UCSD-AML1 (cell line): ENCODE data around the gene ANKRD44.

Source experiments
- DNase-seq: peaks from one replicate; lab custom pipeline; 2025; ENCODE audit not compliant: unreplicated experiment; lab: John Stamatoyannopoulos, UW

Gene ANKRD44

DNA sequence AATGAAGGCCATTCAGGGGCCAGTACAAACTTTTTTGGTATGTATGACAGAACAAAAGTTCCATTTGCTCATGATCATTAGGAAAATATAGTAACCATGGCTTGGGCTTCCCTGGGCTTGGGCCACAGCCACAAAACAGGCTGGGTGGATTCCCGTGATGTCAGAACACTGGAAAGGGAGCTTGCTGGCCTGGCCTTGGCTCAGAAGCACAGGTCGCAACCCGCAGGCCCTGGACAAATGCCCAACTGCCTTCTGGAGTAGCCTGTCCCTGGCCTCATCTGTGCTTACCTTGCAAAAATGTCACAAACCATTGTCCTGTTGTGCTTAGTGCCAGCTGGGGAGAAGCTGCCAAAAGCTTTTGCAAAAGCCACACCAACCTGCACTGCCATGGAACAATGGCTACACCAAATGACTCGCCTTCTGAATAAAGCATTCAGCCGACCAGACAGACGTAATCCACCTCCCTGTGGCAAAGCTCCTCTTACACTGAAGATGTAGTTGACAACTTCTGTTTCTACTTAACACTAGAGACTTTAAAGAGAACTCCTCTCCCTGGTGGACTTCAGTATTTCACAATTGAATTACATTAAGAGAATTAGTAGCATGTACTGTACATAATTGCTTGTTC is 125.5 kb downstream of the ANKRD44 start:
- no peak for DNase-seq

DNA sequence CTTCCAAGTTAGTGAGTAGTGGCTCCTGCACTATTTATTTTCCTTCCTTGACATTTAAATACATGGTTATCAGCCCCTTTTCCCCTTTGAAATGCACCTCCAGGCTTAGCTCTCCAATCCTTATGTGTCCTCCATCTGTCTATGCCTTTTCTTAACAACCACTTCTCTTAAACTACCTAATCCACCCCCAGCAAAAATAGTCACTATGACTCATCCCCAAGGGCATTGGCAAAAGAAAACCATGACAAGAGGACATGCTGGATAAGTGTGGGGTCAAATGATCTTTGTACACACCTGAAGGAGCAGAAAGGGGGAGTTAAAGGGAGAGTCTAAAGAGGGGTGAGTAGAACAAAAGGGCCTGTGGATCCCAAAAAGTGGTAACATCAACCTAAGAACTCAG is 127.2 kb downstream of the ANKRD44 start:
- DNase-seq = no peak

DNA sequence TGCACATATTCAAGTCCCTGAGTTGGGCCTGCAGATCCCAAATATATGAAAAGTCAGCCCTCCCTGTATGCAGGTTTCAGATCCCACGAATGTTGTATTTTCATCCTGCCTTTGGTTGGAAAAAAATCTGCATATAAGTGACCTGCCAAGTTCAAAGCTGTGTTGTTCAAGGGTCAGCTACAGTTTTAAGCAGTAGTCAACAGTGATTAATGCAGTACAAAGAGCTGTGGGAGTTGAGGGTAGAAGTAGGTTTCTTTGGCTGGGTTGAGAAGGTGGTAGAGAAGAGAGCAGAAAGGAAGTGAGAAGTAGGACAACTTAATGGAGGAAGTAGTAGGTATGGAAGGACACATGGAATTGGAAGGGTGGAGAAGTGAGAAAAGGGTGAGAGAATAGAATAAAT is 127.9 kb downstream of the ANKRD44 start:
- no peak for DNase-seq

DNA sequence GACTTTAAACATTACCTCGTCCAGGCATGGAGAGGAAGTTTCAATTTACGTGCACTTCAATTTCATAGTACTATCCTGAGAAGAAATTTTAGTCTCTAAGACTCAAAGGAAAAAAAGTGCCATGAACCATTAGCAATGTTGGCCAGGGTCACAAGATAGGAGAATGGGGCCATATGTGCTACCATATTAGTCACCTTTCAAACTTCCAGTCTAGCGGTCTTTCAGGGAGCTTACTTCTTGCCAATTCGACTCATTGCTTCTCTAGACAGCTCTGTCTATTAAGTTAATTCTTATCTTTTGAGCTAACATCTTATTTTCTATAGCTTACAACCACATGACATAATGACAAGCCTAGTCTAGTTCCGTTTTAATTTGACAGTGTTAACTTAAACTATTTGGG is 129.1 kb downstream of the ANKRD44 start:
- no peak for DNase-seq

DNA sequence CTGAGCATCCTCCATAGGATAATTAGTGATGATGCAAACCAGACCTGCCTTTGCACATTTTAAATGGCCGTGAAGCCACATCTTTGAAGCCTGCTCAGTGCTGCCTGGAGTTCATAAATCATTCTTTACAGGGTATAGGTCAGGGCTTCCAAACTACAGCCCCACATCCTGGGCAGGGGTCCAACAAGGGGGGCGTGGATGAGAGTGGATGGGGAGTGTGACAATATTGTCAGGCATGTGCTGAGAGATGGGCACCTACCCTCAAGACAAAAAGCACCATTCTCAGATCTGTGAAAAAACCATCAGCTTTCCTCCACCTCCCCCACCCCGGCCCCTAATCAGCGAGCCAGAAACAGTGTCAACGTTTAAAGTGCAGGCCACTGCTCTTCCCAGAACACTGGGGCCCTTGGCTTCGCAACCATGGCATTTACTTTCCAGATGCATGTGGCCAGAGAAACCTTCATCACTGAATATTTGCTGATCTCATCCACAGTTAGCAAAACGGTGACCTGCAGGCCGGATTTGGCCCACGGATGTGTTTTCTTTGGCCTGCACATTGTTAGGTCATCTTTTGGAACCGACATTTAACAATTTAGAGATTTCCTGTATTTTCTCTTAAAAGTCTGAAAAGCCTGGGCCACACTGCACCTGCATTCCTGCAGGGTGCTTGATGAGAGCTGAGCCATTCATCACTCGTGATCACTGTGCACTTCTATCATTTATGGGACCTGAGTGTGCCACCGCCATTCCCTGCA is 130.7 kb downstream of the ANKRD44 start:
- DNase-seq = no peak

DNA sequence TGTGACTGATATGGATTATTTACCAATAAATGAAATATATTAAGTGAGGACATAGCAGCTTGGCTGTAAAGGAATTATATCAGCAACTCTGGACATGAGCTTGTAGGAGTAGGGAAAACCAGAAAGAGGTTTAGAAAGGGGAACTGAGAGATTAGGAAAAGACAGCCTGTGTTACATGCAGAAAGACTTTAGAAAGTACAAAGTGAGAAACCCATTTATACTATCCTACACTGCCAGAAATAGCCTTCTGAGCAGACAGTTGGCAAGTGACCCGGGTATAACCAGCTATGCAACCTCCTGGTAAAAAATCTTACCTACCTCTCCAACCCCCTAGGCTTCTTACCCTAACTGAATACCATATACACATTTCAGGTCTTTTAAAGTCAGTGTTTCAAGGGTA is 134.1 kb downstream of the ANKRD44 start:
- DNase-seq = no peak

DNA sequence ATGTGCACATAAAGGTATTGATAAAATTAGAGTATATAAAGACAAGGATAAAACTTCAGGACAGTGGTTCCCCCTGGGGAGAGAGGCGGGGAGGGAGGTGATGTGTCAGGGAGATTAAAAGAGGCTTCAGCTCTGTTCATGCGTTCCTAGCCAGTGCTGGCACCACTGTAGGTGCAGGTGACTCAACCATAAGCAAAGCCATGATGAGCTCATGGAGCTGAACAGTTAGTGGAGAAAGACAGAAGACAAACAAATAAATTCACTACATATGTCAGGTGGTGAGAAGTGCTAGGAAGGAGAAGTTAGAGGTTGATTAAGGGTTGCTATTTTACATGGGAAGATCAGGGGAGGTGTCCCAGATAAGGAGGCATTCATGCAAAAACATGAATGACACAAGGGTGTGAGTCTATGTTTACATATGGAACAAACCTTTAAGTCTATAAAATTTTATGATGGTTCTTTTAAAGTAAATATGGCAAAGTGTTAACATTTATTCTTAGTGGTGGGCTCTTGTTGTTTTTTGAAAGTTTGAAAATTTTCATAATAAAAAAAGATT is 136.0 kb downstream of the ANKRD44 start:
- no peak for DNase-seq

DNA sequence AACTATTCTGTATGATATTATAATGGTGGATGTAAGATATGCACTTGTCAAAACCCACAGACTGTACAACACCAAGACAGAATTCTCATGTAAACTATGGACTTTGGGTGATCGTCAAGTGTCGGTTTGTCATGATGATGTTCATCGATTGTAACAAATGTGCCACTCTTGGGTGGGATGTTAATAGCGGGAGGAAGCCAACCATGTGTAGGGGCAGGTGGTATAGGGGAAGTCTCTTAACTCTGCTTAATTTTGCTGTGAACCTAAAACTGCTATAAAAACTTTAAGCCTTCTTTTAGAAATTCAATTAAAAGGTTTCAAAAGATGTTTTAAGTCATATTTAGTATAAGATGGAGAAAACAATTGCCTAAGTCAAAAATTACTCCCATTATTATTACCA is 139.0 kb downstream of the ANKRD44 start:
- no peak for DNase-seq

DNA sequence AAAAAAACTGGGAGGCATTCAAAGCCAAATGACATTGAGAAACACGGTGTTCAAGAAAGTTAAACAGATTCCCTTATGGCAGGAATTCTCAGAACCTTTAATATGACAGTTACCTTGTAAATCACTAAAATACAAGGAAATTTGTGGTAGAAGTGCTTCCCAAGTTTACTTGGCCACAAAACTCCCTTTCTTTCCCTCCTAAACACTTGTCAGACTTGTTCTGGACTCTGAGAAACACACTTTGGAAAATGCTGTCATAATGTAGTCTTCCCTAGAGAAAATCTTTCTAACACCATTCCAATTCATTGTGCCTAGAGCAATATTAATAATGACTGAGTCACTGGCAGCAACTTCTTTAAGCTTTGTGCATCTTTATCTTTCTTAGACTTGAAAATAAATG is 140.4 kb downstream of the ANKRD44 start:
- DNase-seq = no peak

DNA sequence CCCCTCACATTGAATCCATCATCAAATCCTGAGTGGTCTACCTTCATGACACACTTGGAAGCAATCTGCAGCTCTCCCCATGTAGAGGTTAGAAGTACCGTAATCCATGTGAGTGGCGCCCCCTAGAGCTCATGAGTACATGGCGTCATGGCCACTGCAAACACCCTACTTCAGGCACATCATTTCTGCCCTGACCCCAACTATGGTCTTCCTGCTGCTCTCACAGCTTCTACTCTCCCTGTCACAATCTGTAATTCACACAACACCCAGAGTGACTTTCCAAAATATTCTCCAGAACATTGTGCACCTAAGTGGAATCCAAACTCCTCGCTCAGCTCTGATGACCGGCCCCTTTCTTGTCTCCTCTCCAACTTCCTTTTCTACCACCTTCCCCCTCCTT is 141.9 kb downstream of the ANKRD44 start:
- peak; percentile 69 for DNase-seq

DNA sequence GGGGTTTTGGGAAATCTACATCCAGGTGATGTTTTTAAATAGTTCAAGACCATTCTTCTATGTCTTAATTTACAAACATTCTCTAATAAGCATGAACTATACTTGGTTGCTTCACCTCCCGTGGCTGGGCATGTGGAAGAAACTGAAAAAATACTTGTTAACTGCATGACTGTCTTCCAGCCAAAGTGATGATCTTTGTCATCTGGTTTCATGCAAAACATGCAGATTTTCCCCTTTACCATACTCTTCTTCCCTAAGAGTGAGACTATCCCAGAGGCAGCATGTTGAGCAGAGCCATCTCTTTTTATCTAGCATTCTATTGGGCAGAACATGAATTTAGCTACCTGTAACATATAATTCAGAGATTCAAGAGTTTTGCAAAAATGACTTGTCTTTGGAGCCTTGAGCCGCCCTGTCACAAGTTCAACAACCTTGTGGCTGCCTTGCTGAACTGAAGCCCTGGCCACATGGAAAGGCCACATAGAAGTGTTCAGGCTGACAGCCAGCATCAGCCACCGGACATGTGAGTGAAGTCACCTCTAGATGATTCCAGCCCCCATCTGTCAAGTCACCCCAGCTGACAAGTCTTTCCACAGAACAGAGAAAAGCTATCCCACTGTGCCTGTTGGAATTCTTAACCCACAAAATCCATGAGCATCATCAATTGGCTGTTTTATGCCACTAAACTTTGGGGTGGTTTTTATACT is 142.8 kb downstream of the ANKRD44 start:
- no peak for DNase-seq

DNA sequence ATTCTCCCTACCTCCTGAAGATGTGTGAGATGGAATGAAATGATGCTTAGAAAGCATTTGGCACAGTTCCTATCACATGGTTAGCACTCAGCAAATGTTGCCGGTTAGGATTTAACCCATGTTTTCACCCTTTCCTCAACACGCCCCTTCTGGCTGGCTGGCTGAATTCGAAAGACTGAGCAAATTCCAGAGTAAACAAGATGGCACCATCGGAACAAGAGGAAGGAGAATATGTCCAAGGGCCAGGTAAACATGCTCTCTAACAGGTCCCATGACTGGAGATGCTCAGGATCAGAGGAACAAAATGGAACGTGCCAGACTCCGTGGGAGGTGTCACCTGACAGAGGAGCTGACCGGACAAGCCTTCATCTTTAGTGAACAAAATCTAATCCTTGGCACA is 145.6 kb downstream of the ANKRD44 start:
- DNase-seq = no peak

DNA sequence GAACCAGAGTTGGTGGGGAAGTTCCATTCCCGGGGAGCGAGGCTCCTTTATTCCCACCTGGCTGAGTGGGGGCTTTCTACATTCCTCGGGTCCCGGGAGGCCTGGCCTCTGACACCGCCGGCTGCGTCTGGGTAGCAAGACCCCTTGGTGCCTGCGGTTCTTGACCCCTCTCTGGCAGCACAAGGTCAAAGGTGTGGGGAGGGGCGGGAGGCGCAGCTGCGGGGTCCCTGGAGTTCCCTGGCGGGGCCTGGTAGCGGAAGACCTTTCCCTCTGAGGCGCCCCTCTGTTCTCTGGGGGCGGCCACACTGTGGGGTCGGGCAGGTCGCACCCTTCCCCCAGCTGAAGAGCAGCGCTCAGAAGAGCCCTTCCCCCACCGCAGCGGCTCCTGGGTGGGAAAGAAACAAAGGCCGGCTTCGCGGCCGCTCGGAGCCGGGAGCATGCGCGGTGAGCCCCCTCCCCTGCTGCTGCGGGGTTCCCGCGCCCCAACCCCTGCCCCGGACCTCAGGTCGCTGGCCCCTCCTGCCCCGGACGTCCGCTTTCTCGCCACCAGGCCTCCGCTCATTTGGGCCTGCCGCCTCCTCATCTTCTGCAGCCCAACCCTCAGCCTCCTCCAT is 146.3 kb downstream of the ANKRD44 start:
- DNase-seq = no peak

DNA sequence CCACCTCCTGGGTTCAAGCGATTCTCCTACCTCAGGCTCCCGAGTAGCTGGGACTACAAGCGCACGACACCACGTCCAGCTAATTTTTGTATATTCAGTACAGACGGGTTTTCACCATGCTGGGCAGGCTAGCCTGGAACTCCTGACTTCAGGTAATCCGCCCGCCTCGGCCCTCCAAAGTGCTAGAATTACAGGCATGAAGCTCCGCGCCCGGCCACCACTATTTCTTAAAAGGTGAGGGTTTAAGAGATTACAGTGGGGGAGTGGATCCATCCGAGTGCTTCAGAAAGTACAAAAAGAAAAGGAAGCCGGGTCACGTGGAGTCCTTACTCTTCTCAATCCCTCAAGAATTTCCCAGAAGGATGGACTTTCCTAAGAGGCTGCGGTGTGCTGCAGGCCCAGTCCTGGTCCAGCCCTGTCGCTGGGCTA is 146.9 kb downstream of the ANKRD44 start:
- no peak for DNase-seq

DNA sequence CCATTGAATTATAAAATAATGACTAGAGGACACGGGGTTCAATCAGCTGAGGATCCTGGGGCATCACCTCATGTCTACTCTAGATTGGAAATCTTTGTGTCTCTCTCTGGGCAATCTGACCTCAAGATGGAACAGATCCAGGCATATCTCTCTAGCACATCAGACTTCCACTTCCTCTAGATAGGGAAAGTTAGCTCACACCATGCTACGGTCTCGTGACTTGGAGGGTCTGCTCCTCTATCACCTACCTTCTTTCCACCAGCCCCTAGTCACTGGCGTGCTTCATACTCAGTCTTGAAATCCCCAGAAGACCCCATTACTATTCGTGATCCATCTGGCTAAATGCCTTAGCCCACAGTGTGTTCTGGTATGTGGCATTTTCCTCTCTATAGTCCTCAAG is 148.8 kb downstream of the ANKRD44 start:
- no peak for DNase-seq

DNA sequence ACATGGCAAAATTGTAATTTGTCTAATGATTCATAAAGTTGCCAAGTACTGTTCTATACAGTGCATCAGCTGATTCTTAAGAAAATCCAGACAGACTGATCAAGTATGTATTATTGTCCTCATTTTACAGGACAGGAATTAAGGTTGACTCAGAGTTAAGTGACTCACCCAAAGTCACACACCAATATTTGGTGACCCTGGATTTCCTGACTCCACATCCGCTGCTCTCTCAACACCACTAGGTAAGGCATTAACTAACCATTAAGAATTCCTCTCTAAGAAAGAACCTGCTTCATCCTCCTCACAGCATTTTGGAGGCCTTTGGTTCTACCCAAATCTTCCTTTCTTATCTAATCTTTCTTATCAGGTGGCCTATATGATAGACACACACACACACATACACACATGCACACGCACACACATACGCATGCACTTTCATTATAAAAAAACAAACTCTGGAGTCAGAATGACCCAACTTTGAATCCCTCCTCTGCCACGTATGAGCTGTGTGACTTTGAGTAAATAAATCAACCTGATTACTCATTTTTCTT is 150.8 kb downstream of the ANKRD44 start:
- DNase-seq = no peak

DNA sequence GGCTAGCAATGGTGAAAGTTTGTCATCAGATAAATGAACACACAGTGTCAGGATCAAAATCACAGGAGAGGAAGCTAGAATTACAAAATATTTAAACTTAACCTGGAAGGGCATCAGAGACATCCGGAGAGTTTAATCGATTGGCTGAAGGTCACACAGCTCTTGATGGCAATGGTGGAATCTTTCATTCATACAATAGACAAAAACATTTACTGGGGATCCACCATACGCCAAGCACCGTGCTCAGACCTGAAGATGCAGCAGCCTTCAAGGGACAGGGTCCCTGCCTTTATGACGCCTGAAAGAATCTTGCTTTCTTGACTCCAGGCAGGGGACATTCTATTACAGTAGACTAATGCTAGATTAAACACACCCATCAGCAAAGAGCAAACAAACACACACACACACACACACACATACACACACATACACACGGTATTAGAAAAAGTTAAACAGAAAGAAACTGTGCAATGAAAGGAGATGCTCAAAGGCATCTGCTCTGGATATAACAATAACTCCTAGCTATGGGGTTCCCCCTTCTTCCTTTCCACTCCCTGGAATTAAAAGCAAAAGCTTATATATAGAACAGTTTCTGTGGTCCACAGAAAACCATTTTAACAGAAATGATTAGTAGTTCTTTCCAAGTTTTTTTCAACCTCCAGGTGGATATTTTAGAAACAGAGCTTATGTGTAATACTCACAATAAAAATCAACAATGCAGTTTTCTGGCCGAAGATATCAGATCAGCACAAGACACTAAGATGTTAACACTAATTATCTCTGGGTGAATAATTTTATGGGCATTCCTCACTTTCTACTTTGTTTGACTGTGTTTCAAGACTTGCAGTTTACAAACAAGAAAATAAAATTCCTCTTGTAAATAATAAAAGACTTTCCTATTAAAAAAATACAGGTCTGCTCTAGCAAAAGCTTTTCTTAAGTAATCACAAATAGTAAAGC is 151.7 kb downstream of the ANKRD44 start:
- no peak for DNase-seq

DNA sequence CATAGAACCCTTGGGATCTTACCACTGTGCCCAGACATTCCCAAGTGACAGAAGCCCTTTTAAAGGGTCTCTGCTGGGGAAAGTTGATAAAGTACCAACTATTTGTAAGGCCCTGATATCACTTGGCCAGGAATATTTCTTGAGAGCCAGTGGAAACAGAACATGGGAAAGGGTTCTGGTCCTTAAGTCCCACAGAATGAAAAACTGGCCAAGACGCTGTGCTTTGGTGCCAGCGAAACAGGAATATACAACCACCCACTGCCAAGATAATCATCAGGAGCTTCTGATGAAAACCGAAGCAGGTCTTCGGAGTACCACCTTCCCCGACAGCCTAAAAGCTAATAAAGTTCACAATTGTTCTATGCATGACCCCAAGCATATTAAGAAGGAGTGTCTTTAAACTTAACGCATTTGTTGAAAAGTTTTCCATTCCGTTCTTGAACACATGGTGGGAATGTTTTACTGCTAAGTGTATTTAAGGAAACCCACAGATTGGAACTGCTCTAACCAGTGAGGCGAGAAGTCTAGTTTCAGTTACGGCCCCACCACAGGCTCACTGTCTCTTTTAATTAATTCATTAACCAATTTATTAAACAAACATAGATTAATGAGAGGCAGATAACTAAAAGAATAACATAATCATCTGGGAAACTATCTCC is 152.6 kb downstream of the ANKRD44 start:
- no peak for DNase-seq

DNA sequence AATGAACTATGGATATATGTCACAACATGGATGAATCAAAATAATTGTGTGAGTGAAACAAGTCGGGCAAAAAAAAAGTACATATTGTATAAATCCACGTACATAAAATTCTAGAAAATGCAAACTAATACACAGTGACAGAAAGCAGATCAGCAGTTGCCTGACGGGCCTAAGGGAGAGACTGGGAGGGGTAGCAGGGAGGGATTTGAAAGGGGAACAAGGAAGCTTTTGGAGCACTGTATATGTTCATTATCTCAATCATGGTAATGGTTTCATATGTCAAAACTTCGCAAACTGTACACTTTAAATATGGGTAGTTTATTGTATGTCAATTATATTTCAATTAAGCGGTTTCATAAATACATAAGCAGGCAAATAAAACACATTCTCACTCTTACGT is 153.8 kb downstream of the ANKRD44 start:
- no peak for DNase-seq
